ENCODE measurements around the gene DDX3X. TPM values are rescaled to one million over a fixed set of nuclear protein-coding genes. Genes with fewer than 3 reads are reported as not detected.

DDX3X gene
- total RNA-seq, 3 donors from 2014 or later = 208 to 256 (median 250) TPM

- intact Hi-C loops (cut with DNase I, micrococcal nuclease) = loop anchor here in 1 of 2 donors (10.0 kb wide), 1 partner anchor 106 kb away; the partner anchor contains the start of gene NYX
- no peaks in the 10 kb centered on the region for H3K36me3 ChIP-seq (ENCODE audit: low read depth)
- no peak for TF ChIP-seq CTCF (IDR thresholded peaks at IDR 0.05)
- DNase-seq = no peak
- no peak overlapping the region for H3K4me3 ChIP-seq
- no peak for ATAC-seq
- H3K4me1 ChIP-seq (ENCODE audit: low read depth) = peaks cover 2% of the 10 kb centered on the region
- no peaks in the 10 kb centered on the region for H3K9me3 ChIP-seq
Observed at GRCh38 chrX:41339148-41339547, 5.2 kb downstream of the DDX3X start.

- Histone ChIP-seq H3K9me3 (no peaks in the 10 kb centered on the region), H3K36me3 (ENCODE audit: low read depth) (no peaks in the 10 kb centered on the region), H3K4me3 (no peak overlapping the region), H3K4me1 (ENCODE audit: low read depth) (no peaks in the 10 kb centered on the region)
- no peak for TF ChIP-seq CTCF (IDR thresholded peaks at IDR 0.05)
- ATAC-seq (no peak), DNase-seq (no peak)
- intact Hi-C loops (cut with DNase I, micrococcal nuclease) = no loop called here
Observed at GRCh38 chrX:41344053-41344452, 10.1 kb downstream of the DDX3X start.

GRCh38 chrX:41347186-41347585 lies 13.2 kb downstream of the DDX3X start:
- no peak for TF ChIP-seq CTCF (IDR thresholded peaks at IDR 0.05)
- Histone ChIP-seq H3K36me3 (ENCODE audit: low read depth) (no peaks in the 10 kb centered on the region), H3K4me3 (no peak overlapping the region), H3K4me1 (ENCODE audit: low read depth) (no peaks in the 10 kb centered on the region), H3K9me3 (no peaks in the 10 kb centered on the region)
- intact Hi-C loops (cut with DNase I, micrococcal nuclease) = no loop called here
- ATAC-seq = no peak
- no peak for DNase-seq

GRCh38 chrX:41348551-41348950 lies 14.6 kb downstream of the DDX3X start:
- Histone ChIP-seq H3K36me3 (ENCODE audit: low read depth) (no peaks in the 10 kb centered on the region), H3K4me1 (ENCODE audit: low read depth) (no peaks in the 10 kb centered on the region), H3K4me3 (no peak overlapping the region), H3K9me3 (no peaks in the 10 kb centered on the region)
- intact Hi-C loops (cut with DNase I, micrococcal nuclease) = no loop called here
- DNase-seq (no peak), ATAC-seq (no peak)
- no peak for TF ChIP-seq CTCF (IDR thresholded peaks at IDR 0.05)

- TF ChIP-seq CTCF (IDR thresholded peaks at IDR 0.05) = no peak
- H3K36me3 ChIP-seq (ENCODE audit: low read depth) = no peaks in the 10 kb centered on the region
- DNase-seq (no peak), ATAC-seq (peak; percentile 28)
- no peaks in the 10 kb centered on the region for H3K4me1 ChIP-seq (ENCODE audit: low read depth)
- H3K4me3 ChIP-seq = no peak overlapping the region
- intact Hi-C loops (cut with DNase I, micrococcal nuclease) = no loop called here
- H3K9me3 ChIP-seq = no peaks in the 10 kb centered on the region
Observed at GRCh38 chrX:41350150-41350975, 16.4 kb downstream of the DDX3X start.
